Measurements from ENCODE around the gene HMCN1. TPM values are rescaled to one million over a fixed set of nuclear protein-coding genes. Genes with fewer than 3 reads are reported as not detected.
A peak's percentile ranks its signal among the peaks of the same experiment; 100 is the strongest.

Gene HMCN1
- 1 to 10 TPM; 1.0 to 8.1 (median 2.5) TPM for total RNA-seq

- intact Hi-C loops (cut with DNase I; ENCODE audit: low total_unique reads): no loop called here
- H3K4me3 ChIP-seq (ENCODE audit: low read depth, poor library complexity, severe bottlenecking): peak within 1 kb of the TSS; percentile 32
- no peak for TF ChIP-seq CTCF (IDR thresholded peaks at IDR 0.05)
- TF ChIP-seq POLR2A (IDR thresholded peaks at IDR 0.05): no peak
- DNase-seq (ENCODE audit: low spot score in 2 of 2): peak; percentile 54 to 94
- 0 to 1% methylated on average over 25 to 39 of the region's 47 CpGs for WGBS, 2 donors
Observed at GRCh38 chr1:185733818-185734735, at the start of gene HMCN1. Gene HMCN1 (plus strand): TSS chr1:185734391. CDS start chr1:185734780, 389 bp downstream.

- DNase-seq (ENCODE audit: low spot score in 2 of 2): no peak
- TF ChIP-seq CTCF (IDR thresholded peaks at IDR 0.05) (no peak), POLR2A (IDR thresholded peaks at IDR 0.05) (no peak)
- no peak overlapping the region for H3K4me3 ChIP-seq (ENCODE audit: low read depth, poor library complexity, severe bottlenecking)
- intact Hi-C loops (cut with DNase I; ENCODE audit: low total_unique reads): no loop called here
Observed at GRCh38 chr1:185686821-185687778, 47.1 kb upstream of the HMCN1 start.

- intact Hi-C loops (cut with DNase I; ENCODE audit: low total_unique reads): no loop called here
- H3K4me3 ChIP-seq (ENCODE audit: low read depth, poor library complexity, severe bottlenecking): no peak overlapping the region
- TF ChIP-seq CTCF (IDR thresholded peaks at IDR 0.05) (no peak), POLR2A (IDR thresholded peaks at IDR 0.05) (no peak)
- 82 to 89% methylated on average over 2 of the region's 2 CpGs for WGBS, 2 donors
- no peak for DNase-seq (ENCODE audit: low spot score in 2 of 2)
Observed at GRCh38 chr1:185690527-185690926, 43.7 kb upstream of the HMCN1 start.

GRCh38 chr1:185693654-185694053 lies 40.5 kb upstream of the HMCN1 start:
- 72 to 88% methylated on average over 6 of the region's 6 CpGs for WGBS, 2 donors
- no peak for TF ChIP-seq POLR2A (IDR thresholded peaks at IDR 0.05)
- no peak for TF ChIP-seq CTCF (IDR thresholded peaks at IDR 0.05)
- DNase-seq (ENCODE audit: low spot score in 2 of 2): no peak
- H3K4me3 ChIP-seq (ENCODE audit: low read depth, poor library complexity, severe bottlenecking): no peak overlapping the region
- intact Hi-C loops (cut with DNase I; ENCODE audit: low total_unique reads): no loop called here

GRCh38 chr1:185694081-185694480 lies 40.1 kb upstream of the HMCN1 start:
- TF ChIP-seq CTCF (IDR thresholded peaks at IDR 0.05) (no peak), POLR2A (IDR thresholded peaks at IDR 0.05) (no peak)
- intact Hi-C loops (cut with DNase I; ENCODE audit: low total_unique reads): no loop called here
- no peak overlapping the region for H3K4me3 ChIP-seq (ENCODE audit: low read depth, poor library complexity, severe bottlenecking)
- 68 to 69% methylated on average over 8 of the region's 8 CpGs for WGBS, 2 donors
- no peak for DNase-seq (ENCODE audit: low spot score in 2 of 2)

Measured in lower leg skin (tissue), 4 donors.